ENCODE results near the gene YAF2. TPM values are rescaled to one million over a fixed set of nuclear protein-coding genes. Genes with fewer than 3 reads are reported as not detected.
"Not testable (repeated sequence)": the region's sequence is repeated elsewhere in the genome, so short reads cannot be mapped to it uniquely, and the experiment has no call there.

The YAF2 gene
- total and polyA plus RNA-seq, 3 donors from 2014 or later, result 19.4 to 33.1 (median 26.6) TPM

- intact Hi-C loops (cut with DNase I; ENCODE audit: low total_unique reads), result no loop called here
- Histone ChIP-seq H3K4me1 (no peaks in the 10 kb centered on the region), H3K36me3 (ENCODE audit: low read depth, missing control alignments) (no peaks in the 10 kb centered on the region), H3K9me3 (no peaks in the 10 kb centered on the region), H3K4me3 (no peak overlapping the region), H3K27ac (no peak overlapping the region), H3K27me3 (no peaks in the 10 kb centered on the region)
- no peak for TF ChIP-seq POLR2A (IDR thresholded peaks at IDR 0.05)
- TF ChIP-seq, protein P1, sequence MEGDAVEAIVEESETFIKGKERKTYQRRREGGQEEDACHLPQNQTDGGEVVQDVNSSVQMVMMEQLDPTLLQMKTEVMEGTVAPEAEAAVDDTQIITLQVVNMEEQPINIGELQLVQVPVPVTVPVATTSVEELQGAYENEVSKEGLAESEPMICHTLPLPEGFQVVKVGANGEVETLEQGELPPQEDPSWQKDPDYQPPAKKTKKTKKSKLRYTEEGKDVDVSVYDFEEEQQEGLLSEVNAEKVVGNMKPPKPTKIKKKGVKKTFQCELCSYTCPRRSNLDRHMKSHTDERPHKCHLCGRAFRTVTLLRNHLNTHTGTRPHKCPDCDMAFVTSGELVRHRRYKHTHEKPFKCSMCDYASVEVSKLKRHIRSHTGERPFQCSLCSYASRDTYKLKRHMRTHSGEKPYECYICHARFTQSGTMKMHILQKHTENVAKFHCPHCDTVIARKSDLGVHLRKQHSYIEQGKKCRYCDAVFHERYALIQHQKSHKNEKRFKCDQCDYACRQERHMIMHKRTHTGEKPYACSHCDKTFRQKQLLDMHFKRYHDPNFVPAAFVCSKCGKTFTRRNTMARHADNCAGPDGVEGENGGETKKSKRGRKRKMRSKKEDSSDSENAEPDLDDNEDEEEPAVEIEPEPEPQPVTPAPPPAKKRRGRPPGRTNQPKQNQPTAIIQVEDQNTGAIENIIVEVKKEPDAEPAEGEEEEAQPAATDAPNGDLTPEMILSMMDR (IDR thresholded peaks at IDR 0.05), result no peak
- WGBS, 2 donors, result 91 to 98% methylated on average over 1 of the region's 1 CpG
- DNase-seq, result no peak
Measured at GRCh38 chr12:42222724-42223123, 15.3 kb downstream of the YAF2 start.

- H3K36me3 ChIP-seq (ENCODE audit: low read depth, missing control alignments), result no peaks in the 10 kb centered on the region
- no peak overlapping the region for H3K4me3 ChIP-seq
- DNase-seq, result no peak
- WGBS, 2 donors, result 76 to 93% methylated on average over 2 of the region's 2 CpGs
- intact Hi-C loops (cut with DNase I; ENCODE audit: low total_unique reads), result no loop called here
- peaks cover 1% of the 10 kb centered on the region for H3K4me1 ChIP-seq
- H3K9me3 ChIP-seq, result no peaks in the 10 kb centered on the region
- no peaks in the 10 kb centered on the region for H3K27me3 ChIP-seq
- no peak overlapping the region for H3K27ac ChIP-seq
- TF ChIP-seq POLR2A (IDR thresholded peaks at IDR 0.05), result no peak
- TF ChIP-seq, protein P1 (IDR thresholded peaks at IDR 0.05), result no peak
Measured at GRCh38 chr12:42221726-42222125, 16.3 kb downstream of the YAF2 start.

- intact Hi-C loops (cut with DNase I; ENCODE audit: low total_unique reads), result no loop called here
- Histone ChIP-seq H3K4me1 (peaks cover 9% of the 10 kb centered on the region), H3K9me3 (no peaks in the 10 kb centered on the region), H3K36me3 (ENCODE audit: low read depth, missing control alignments) (no peaks in the 10 kb centered on the region), H3K4me3 (no peak overlapping the region), H3K27me3 (no peaks in the 10 kb centered on the region), H3K27ac (no peak overlapping the region)
- DNase-seq, result no peak
- TF ChIP-seq, protein P1 (IDR thresholded peaks at IDR 0.05), result no peak
- no peak for TF ChIP-seq POLR2A (IDR thresholded peaks at IDR 0.05)
Measured at GRCh38 chr12:42217656-42218055, 20.4 kb downstream of the YAF2 start.

GRCh38 chr12:42216737-42217136 lies 21.3 kb downstream of the YAF2 start:
- H3K9me3 ChIP-seq, result no peaks in the 10 kb centered on the region
- H3K36me3 ChIP-seq (ENCODE audit: low read depth, missing control alignments), result no peaks in the 10 kb centered on the region
- TF ChIP-seq, protein P1 (IDR thresholded peaks at IDR 0.05), result no peak
- no peak for TF ChIP-seq POLR2A (IDR thresholded peaks at IDR 0.05)
- intact Hi-C loops (cut with DNase I; ENCODE audit: low total_unique reads), result no loop called here
- 97 to 98% methylated on average over 1 of the region's 1 CpG for WGBS, 2 donors
- no peak overlapping the region for H3K27ac ChIP-seq
- peaks cover 9% of the 10 kb centered on the region for H3K4me1 ChIP-seq
- no peak overlapping the region for H3K4me3 ChIP-seq
- H3K27me3 ChIP-seq, result no peaks in the 10 kb centered on the region
- DNase-seq, result no peak

GRCh38 chr12:42215759-42216158 lies 22.3 kb downstream of the YAF2 start:
- intact Hi-C loops (cut with DNase I; ENCODE audit: low total_unique reads); H3K27ac ChIP-seq; H3K4me3 ChIP-seq; DNase-seq; H3K4me1 ChIP-seq; H3K9me3 ChIP-seq; H3K36me3 ChIP-seq (ENCODE audit: low read depth, missing control alignments); H3K27me3 ChIP-seq: not testable (repeated sequence)
- WGBS, 2 donors, result 95 to 98% methylated on average over 4 of the region's 4 CpGs
